B cell (primary cell): ENCODE results near the gene HIVEP1. TPM values are rescaled to one million over a fixed set of nuclear protein-coding genes. Genes with fewer than 3 reads are reported as not detected.

ENCODE experiments used
- ATAC-seq: fragments of 200-7000 bp; cut with Tn5 transposase; one replicate; pipeline ENCODE4 v1.10.0; 2021; ENCODE audit warnings: low read depth, mild to moderate bottlenecking, moderate number of reproducible peaks, moderate library complexity
- CTCF ChIA-PET: fragments of 350-600 bp; sonication (Branson Sonifier 250); formaldehyde crosslinking; loops from one replicate; lab custom pipeline; 2021; ENCODE audit warnings: antibody characterized with exemption, inconsistent platforms; lab: Charles Lee
- POLR2A ChIA-PET: fragments of 350-600 bp; sonication (Branson Sonifier 250); formaldehyde crosslinking; loops from one replicate; lab custom pipeline; 2021; ENCODE audit warnings: antibody characterized with exemption; lab: Charles Lee
- DNase-seq: peaks from one replicate; pipeline ENCODE4 v3.0.0; 2013
- H2AFZ ChIP-seq: 2 replicates; pipeline ENCODE4 v1.6.1; 2012; ENCODE audit warnings: mild to moderate bottlenecking, low read depth, low read length; ENCODE audit not compliant: insufficient read depth, poor library complexity, severe bottlenecking
- H3K27ac ChIP-seq, 2 donors: 1 replicate in 1 of 2; 2 replicates in 1 of 2; pipeline ENCODE4 v1.5.1; 2012 to 2013; ENCODE audit warnings: low read length in 2 of 2, mild to moderate bottlenecking in 2 of 2, moderate library complexity in 1 of 2
- H3K27me3 ChIP-seq, 4 experiments: fragments of 200-600 bp in 1 of 4; sonication (generic) in 1 of 4; replicated peaks in 1 of 4; 1 replicate in 2 of 4; 2 replicates in 2 of 4; pipeline versions ENCODE4 v1.6.1 to v1.7.0; 2013 to 2016; ENCODE audit warnings: low read length in 3 of 4, mild to moderate bottlenecking in 2 of 4, mixed read lengths in 1 of 4, moderate library complexity in 1 of 4; ENCODE audit not compliant: insufficient read depth in 4 of 4, control insufficient read depth in 3 of 4; ENCODE audit errors: control extremely low read depth in 1 of 4
- H3K36me3 ChIP-seq, 2 experiments: replicated peaks in 1 of 2; 1 replicate in 1 of 2; 2 replicates in 1 of 2; pipeline versions ENCODE4 v1.6.1 to v1.7.1; 2013; ENCODE audit warnings: low read length in 1 of 2; ENCODE audit not compliant: insufficient read depth in 2 of 2, control insufficient read depth in 1 of 2; ENCODE audit errors: control extremely low read depth in 1 of 2, extremely low read depth in 1 of 2
- H3K4me1 ChIP-seq, 2 donors: fragments of 200-600 bp in 1 of 2; sonication (generic) in 1 of 2; 1 replicate in 1 of 2; 2 replicates in 1 of 2; pipeline versions ENCODE4 v1.5.1 to v1.6.1; 2013 to 2017; ENCODE audit warnings: low read length in 2 of 2; ENCODE audit not compliant: control insufficient read depth in 2 of 2, insufficient read depth in 2 of 2
- H3K4me2 ChIP-seq: replicated peaks from 2 replicates; pipeline ENCODE3; 2012; ENCODE audit warnings: mild to moderate bottlenecking, low read depth, low read length; ENCODE audit not compliant: poor library complexity, severe bottlenecking
- H3K4me3 ChIP-seq, 5 experiments: fragments of 200-600 bp in 1 of 5; sonication (generic) in 1 of 5; 1 replicate in 3 of 5; 2 replicates in 2 of 5; pipeline versions ENCODE4 v1.5.1 to v1.7.0; 2011 to 2016; ENCODE audit warnings: low read length in 4 of 5, mild to moderate bottlenecking in 4 of 5, low read depth in 2 of 5, control low read depth in 1 of 5, moderate library complexity in 1 of 5; ENCODE audit not compliant: insufficient read depth in 1 of 5; ENCODE audit errors: control extremely low read depth in 1 of 5, extremely low read depth in 1 of 5
- H3K79me2 ChIP-seq: fragments of 200-600 bp; sonication (generic); one replicate; pipeline ENCODE4 v1.6.0; 2016; ENCODE audit warnings: low read length; ENCODE audit not compliant: control insufficient read depth, insufficient read depth
- H3K9ac ChIP-seq: fragments of 200-600 bp; sonication (generic); 2 replicates; pipeline ENCODE4 v1.6.1; 2017; ENCODE audit warnings: mild to moderate bottlenecking, low read length, moderate library complexity
- H3K9me3 ChIP-seq, 3 donors: one replicate each; pipeline versions ENCODE4 v1.6.1 to v1.7.1; 2013; ENCODE audit warnings: low read length in 2 of 3; ENCODE audit not compliant: control insufficient read depth in 2 of 3, insufficient read depth in 1 of 3; ENCODE audit errors: control extremely low read depth in 1 of 3
- H4K20me1 ChIP-seq: 2 replicates; pipeline ENCODE4 v1.6.0; 2012; ENCODE audit warnings: mild to moderate bottlenecking, low read length; ENCODE audit not compliant: insufficient read depth, control insufficient read depth, poor library complexity, severe bottlenecking
- H3K27ac Mint-ChIP-seq: one replicate; pipeline ENCODE4 v1.8.0; 2021; ENCODE audit warnings: mixed read lengths
- H3K27me3 Mint-ChIP-seq: one replicate; pipeline ENCODE4 v1.8.0; 2021; ENCODE audit warnings: mixed read lengths
- H3K4me1 Mint-ChIP-seq: one replicate; pipeline ENCODE4 v1.8.0; 2021; ENCODE audit warnings: mixed read lengths
- H3K4me3 Mint-ChIP-seq: one replicate; pipeline ENCODE4 v1.8.0; 2021; ENCODE audit warnings: mixed read lengths
- H3K9me3 Mint-ChIP-seq: one replicate; pipeline ENCODE4 v1.8.0; 2022; ENCODE audit warnings: mixed read lengths; ENCODE audit not compliant: insufficient read depth
- CTCF ChIP-seq: fragments of 200-600 bp; IDR thresholded peaks from one replicate; pipeline ENCODE4 v1.8.0; 2022; ENCODE audit warnings: antibody characterized with exemption, mild to moderate bottlenecking
- EZH2 ChIP-seq: IDR thresholded peaks from 2 replicates; pipeline ENCODE4 v1.6.1; 2012; ENCODE audit warnings: borderline replicate concordance, low read depth, mild to moderate bottlenecking, moderate library complexity, low read length; ENCODE audit not compliant: insufficient read depth, poor library complexity, severe bottlenecking
- WGBS: methylation state at CpG from one replicate; pipeline ENCODE4 v1.1.5; 2013; ENCODE audit warnings: missing lambda C conversion rate; ENCODE audit not compliant: insufficient coverage; 5-methylcytosine and 5-hydroxymethylcytosine counted together
- intact Hi-C: fragments of 100-400 bp; cut with micrococcal nuclease; formaldehyde crosslinking; loops from one replicate; pipeline ENCODE4 v1.10.0; 2022
- polyA plus RNA-seq: library from polyadenylated mRNA; depleted of rRNA; stranded (reverse); fragments of >200 nt; gene quantifications from 2 replicates; pipeline ENCODE4 v1.2.3, GENCODE V29; 2012
- total RNA-seq, 2 donors: library from RNA; stranded (reverse); fragments of 120-200 nt in 1 of 2; gene quantifications; 1 replicate in 1 of 2; 2 replicates in 1 of 2; pipeline versions ENCODE4 v1.2.3 to v1.2.4, GENCODE V29; 2013 to 2022

The HIVEP1 gene
- total and polyA plus RNA-seq, 2 donors (not counting 1 experiment from before 2014, with no cell fraction given): 11.3 to 96.5 TPM

GRCh38 chr6:12068899-12069557 lies 56.9 kb downstream of the HIVEP1 start:
- Histone ChIP-seq H3K9me3 (no peaks in the 10 kb centered on the region), H3K4me3 (no peak overlapping the region), H3K79me2 (peaks cover 81% of the 10 kb centered on the region), H3K36me3 (no peaks in the 10 kb centered on the region), H4K20me1 (no peaks in the 10 kb centered on the region), H3K4me2 (no peak overlapping the region), H3K27me3 (no peaks in the 10 kb centered on the region), H3K27ac (no peak overlapping the region), H2AFZ (no peak overlapping the region), H3K4me1 (peaks cover 24 to 29% of the 10 kb centered on the region in 2 donors), H3K9ac (no peak overlapping the region)
- Mint-ChIP-seq H3K27me3 (no peaks in the 10 kb centered on the region), H3K9me3 (no peaks in the 10 kb centered on the region), H3K27ac (no peak overlapping the region), H3K4me1 (peaks cover 47% of the 10 kb centered on the region), H3K4me3 (no peak overlapping the region)
- ATAC-seq (no peak), DNase-seq (no peak)
- ChIA-PET CTCF (no interaction called here), POLR2A (no interaction called here)
- TF ChIP-seq EZH2 (no peak), CTCF (no peak)
- intact Hi-C loops: no loop called here
- WGBS: 100% methylated on average over 1 of the region's 6 CpGs

GRCh38 chr6:12069891-12070529 lies 57.9 kb downstream of the HIVEP1 start:
- H3K79me2 ChIP-seq: peaks cover 72% of the 10 kb centered on the region
- POLR2A ChIA-PET: no interaction called here
- no peak overlapping the region for H3K9ac ChIP-seq
- Mint-ChIP-seq H3K9me3 (no peaks in the 10 kb centered on the region), H3K27ac (no peak overlapping the region), H3K4me3 (no peak overlapping the region), H3K27me3 (no peaks in the 10 kb centered on the region), H3K4me1 (peaks cover 40% of the 10 kb centered on the region)
- no peak for ATAC-seq
- H3K27ac ChIP-seq: no peak overlapping the region
- H3K4me1 ChIP-seq: peaks cover 14 to 20% of the 10 kb centered on the region in 2 donors
- no peaks in the 10 kb centered on the region for H3K9me3 ChIP-seq
- TF ChIP-seq CTCF: no peak
- no peak for TF ChIP-seq EZH2
- H3K4me2 ChIP-seq: no peak overlapping the region
- 100% methylated on average over 2 of the region's 9 CpGs for WGBS
- intact Hi-C loops: loop anchor here (10.0 kb wide), 1 partner anchor 535 kb away; no protein-coding TSS in a partner anchor
- H3K36me3 ChIP-seq: no peaks in the 10 kb centered on the region
- H4K20me1 ChIP-seq: no peaks in the 10 kb centered on the region
- H3K27me3 ChIP-seq: no peaks in the 10 kb centered on the region
- H2AFZ ChIP-seq: no peak overlapping the region
- no peak for DNase-seq
- CTCF ChIA-PET: no interaction called here
- no peak overlapping the region for H3K4me3 ChIP-seq
